NCI-H2107 treated with DMSO at 0.1 percent for 48 hours (cell line): ENCODE data around the gene PAM16.
"Not testable (repeated sequence)": the region's sequence is repeated elsewhere in the genome, so short reads cannot be mapped to it uniquely, and the experiment has no call there.

ENCODE experiments used
- DNase-seq: peaks from one replicate; lab custom pipeline; 2025; ENCODE audit not compliant: unreplicated experiment; lab: John Stamatoyannopoulos, UW

Gene PAM16

GRCh38 chr16:4353675-4354074 lies 2.6 kb upstream of the PAM16 start:
- no peak for DNase-seq

GRCh38 chr16:4352843-4353242 lies 1.7 kb upstream of the PAM16 start:
- DNase-seq = no peak

GRCh38 chr16:4351880-4352279 lies 759 bp upstream of the PAM16 start:
- no peak for DNase-seq

- no peak for DNase-seq
These were observed 745 bp downstream of the PAM16 start for GRCh38 chr16:4350365-4350786.

- DNase-seq = no peak
These were observed 1.8 kb downstream of the PAM16 start for GRCh38 chr16:4349332-4349731.

GRCh38 chr16:4347765-4348509 lies 3.2 kb downstream of the PAM16 start:
- DNase-seq = no peak

GRCh38 chr16:4347010-4347409 lies 4.1 kb downstream of the PAM16 start:
- DNase-seq = no peak

- DNase-seq = peak; percentile 55
These were observed 5.0 kb downstream of the PAM16 start for GRCh38 chr16:4345836-4346781.

GRCh38 chr16:4344983-4345835 lies 5.9 kb downstream of the PAM16 start:
- DNase-seq = peak; percentile 88

- not testable (repeated sequence) for DNase-seq
These were observed 6.7 kb downstream of the PAM16 start for GRCh38 chr16:4344300-4344982.

GRCh38 chr16:4342866-4343744 lies 8.0 kb downstream of the PAM16 start:
- no peak for DNase-seq

- no peak for DNase-seq
These were observed 9.9 kb downstream of the PAM16 start for GRCh38 chr16:4341250-4341649.

GRCh38 chr16:4340443-4340842 lies 10.7 kb downstream of the PAM16 start:
- DNase-seq = no peak

- no peak for DNase-seq
These were observed 11.2 kb downstream of the PAM16 start for GRCh38 chr16:4339909-4340308.

GRCh38 chr16:4339455-4339854 lies 11.7 kb downstream of the PAM16 start:
- DNase-seq = no peak

GRCh38 chr16:4338712-4339299 lies 12.3 kb downstream of the PAM16 start:
- no peak for DNase-seq

- no peak for DNase-seq
These were observed 13.0 kb downstream of the PAM16 start for GRCh38 chr16:4338125-4338582.

GRCh38 chr16:4337540-4338088 lies 13.5 kb downstream of the PAM16 start:
- DNase-seq = no peak
